ENCODE results near the gene PDE4D. TPM values are rescaled to one million over a fixed set of nuclear protein-coding genes. Genes with fewer than 3 reads are reported as not detected.

Gene PDE4D
- total and polyA plus RNA-seq, 2 of the 4 experiments (the other 2 are of a cell fraction): 1.4 to 7.9 TPM

DNA sequence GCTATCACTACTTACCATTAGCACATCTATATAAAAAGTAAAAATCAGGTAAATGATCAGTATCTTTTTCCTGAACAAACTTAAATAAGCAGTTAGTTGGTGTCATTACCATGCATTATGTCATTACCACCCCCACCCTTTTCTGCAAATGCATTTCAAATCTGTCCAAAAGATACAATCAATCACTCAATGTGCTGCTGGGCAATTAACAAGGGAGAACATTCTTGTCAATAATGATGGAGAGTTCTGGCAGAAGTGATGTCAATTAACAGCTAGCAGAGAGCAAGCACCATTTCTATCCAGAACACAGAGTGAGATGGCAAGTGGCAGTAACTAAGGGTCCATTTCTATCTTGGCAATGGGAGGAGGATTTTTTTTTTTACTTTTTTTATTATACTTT, 3.5 kb upstream of the PDE4D start:
- no peak overlapping the region for H3K4me3 ChIP-seq (ENCODE audit: insufficient read depth, low read depth, low read length)
- H3K4ac ChIP-seq (ENCODE audit: low read depth, low read length): no peak overlapping the region
- H3K27ac ChIP-seq (ENCODE audit: insufficient read depth, low read length): no peak overlapping the region
- DNase-seq (no peak), ATAC-seq (ENCODE audit: low read depth) (no peak)
- H3K9me3 ChIP-seq (ENCODE audit: control insufficient read depth, insufficient read depth, low read length): no peaks in the 10 kb centered on the region
- H4K5ac ChIP-seq (ENCODE audit: low read depth, low read length): no peak overlapping the region
- TF ChIP-seq MAZ (IDR thresholded peaks at IDR 0.05; ENCODE audit: borderline replicate concordance, low read depth, low read length) (no peak), RFX5 (IDR thresholded peaks at IDR 0.05; ENCODE audit: low read depth, low read length) (no peak), FOS (IDR thresholded peaks at IDR 0.05; ENCODE audit: low read depth, low read length) (no peak)
- TF ChIP-seq, protein P1, sequence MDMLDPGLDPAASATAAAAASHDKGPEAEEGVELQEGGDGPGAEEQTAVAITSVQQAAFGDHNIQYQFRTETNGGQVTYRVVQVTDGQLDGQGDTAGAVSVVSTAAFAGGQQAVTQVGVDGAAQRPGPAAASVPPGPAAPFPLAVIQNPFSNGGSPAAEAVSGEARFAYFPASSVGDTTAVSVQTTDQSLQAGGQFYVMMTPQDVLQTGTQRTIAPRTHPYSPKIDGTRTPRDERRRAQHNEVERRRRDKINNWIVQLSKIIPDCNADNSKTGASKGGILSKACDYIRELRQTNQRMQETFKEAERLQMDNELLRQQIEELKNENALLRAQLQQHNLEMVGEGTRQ (IDR thresholded peaks at IDR 0.05; ENCODE audit: low read depth, low read length): no peak
- TF ChIP-seq, protein P2, sequence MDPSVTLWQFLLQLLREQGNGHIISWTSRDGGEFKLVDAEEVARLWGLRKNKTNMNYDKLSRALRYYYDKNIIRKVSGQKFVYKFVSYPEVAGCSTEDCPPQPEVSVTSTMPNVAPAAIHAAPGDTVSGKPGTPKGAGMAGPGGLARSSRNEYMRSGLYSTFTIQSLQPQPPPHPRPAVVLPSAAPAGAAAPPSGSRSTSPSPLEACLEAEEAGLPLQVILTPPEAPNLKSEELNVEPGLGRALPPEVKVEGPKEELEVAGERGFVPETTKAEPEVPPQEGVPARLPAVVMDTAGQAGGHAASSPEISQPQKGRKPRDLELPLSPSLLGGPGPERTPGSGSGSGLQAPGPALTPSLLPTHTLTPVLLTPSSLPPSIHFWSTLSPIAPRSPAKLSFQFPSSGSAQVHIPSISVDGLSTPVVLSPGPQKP (IDR thresholded peaks at IDR 0.05; ENCODE audit: borderline replicate concordance, low read depth, low read length): no peak
- H3K14ac ChIP-seq (replicated peaks; ENCODE audit: low read depth, low read length): no peak overlapping the region
- CTCF ChIA-PET: no interaction called here
- H3K56ac ChIP-seq (ENCODE audit: extremely low read depth, insufficient read depth, low read length): no peak overlapping the region
- dilution Hi-C loops (cut with HindIII; ENCODE audit: low sequenced_read_pairs, unreplicated experiment): no loop called here
- no peak overlapping the region for H2AK9ac ChIP-seq (replicated peaks; ENCODE audit: low read depth, low read length, poor library complexity)
- no peak overlapping the region for H3K18ac ChIP-seq (ENCODE audit: low read depth, low read length)
- no peaks in the 10 kb centered on the region for H3K36me3 ChIP-seq (ENCODE audit: control insufficient read depth, insufficient read depth, low read length)
- H3K4me1 ChIP-seq (ENCODE audit: control insufficient read depth, insufficient read depth, low read length): no peaks in the 10 kb centered on the region
- intact Hi-C loops (cut with micrococcal nuclease): no loop called here
- no peak overlapping the region for H4K8ac ChIP-seq (ENCODE audit: low read depth in 2 of 2, low read length in 2 of 2)
- no peak overlapping the region for H2BK15ac ChIP-seq (ENCODE audit: low read depth, low read length)
- no peaks in the 10 kb centered on the region for H3K9me1 ChIP-seq (ENCODE audit: insufficient read depth, low read length)
- H3K27me3 ChIP-seq (ENCODE audit: control insufficient read depth, insufficient read depth, low read length): peaks cover 18% of the 10 kb centered on the region
- no peak overlapping the region for H4K91ac ChIP-seq (ENCODE audit: insufficient read depth, low read depth, low read length)
- H2AK5ac ChIP-seq (ENCODE audit: low read depth, low read length): no peak overlapping the region
- H3K4me2 ChIP-seq (ENCODE audit: low read depth, low read length): no peak overlapping the region
- H2BK5ac ChIP-seq (ENCODE audit: low read depth, low read length, poor library complexity, severe bottlenecking): no peak overlapping the region
- H2BK20ac ChIP-seq (ENCODE audit: low read depth, low read length): no peak overlapping the region
- H4K20me1 ChIP-seq (ENCODE audit: insufficient read depth, low read length): no peaks in the 10 kb centered on the region
- H3K79me1 ChIP-seq (ENCODE audit: low read depth in 1 of 2, low read length in 2 of 2): no peaks in the 10 kb centered on the region
- POLR2A ChIA-PET (ENCODE audit: unreplicated experiment): no interaction called here
- H3K9ac ChIP-seq (ENCODE audit: low read depth, low read length): no peak overlapping the region
- in situ Hi-C loops (cut with MboI; ENCODE audit: low sequenced_read_pairs): no loop called here
- no peak overlapping the region for H2AFZ ChIP-seq (replicated peaks; ENCODE audit: low read length, poor library complexity)
- H2BK120ac ChIP-seq (ENCODE audit: low read depth, low read length): no peak overlapping the region
- H3K23ac ChIP-seq (ENCODE audit: low read depth, low read length): no peak overlapping the region
- no TSS peak for BruUV-seq (replicated peaks)

All from IMR-90 (cell line).